CMK (cell line): ENCODE measurements around the gene KIRREL3.

Experiments
- DNase-seq: peaks from one replicate; pipeline ENCODE4 v3.0.0-alpha.2; 2010; ENCODE audit warnings: low read depth

KIRREL3 gene

DNA sequence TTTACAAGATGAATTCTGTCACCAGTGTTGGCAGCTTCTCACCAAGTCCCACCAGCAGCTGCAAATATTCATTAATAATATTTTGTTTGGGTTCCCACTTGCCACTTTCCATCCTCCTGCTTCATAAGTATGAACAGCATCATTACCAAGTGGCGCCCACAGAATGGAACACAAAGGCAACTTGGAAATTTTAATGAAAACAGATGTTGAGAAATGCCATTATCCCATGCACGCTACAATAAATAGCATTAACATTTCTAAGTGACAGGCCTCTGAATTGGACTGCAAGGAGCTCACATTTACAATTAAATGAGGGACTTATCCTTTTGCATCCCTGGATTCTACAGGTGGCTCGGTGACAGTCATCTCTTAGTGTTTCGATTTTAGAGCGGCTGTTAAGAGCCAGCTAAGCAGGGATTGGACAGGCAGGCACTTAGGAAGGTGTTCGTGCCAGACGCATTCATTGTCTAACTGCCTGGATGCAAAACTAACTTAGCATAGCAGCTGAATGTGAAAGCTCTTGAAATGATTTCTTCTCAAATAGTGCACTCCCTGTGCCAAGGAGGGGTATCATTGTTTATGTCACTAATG is 170.3 kb downstream of the KIRREL3 start:
- no peak for DNase-seq

DNA sequence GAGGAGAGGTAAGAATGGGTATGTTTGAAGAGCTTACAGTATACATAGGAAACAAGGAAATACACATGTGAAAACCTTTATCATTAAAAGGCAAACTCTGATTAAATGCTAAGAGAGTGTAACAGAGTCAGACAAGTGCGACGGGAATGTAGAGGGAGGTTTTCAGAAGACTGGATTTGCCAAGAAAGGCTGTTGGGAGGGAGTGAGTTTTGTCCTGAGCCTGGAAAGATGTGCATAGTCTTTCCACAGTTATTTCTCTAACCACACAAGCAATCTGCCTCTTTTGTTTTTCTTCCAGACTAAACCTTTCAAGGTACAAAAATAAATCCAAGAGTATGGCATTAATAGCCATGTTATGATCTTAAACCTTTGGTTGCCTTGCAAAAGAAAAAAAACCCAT is 170.9 kb downstream of the KIRREL3 start:
- no peak for DNase-seq

DNA sequence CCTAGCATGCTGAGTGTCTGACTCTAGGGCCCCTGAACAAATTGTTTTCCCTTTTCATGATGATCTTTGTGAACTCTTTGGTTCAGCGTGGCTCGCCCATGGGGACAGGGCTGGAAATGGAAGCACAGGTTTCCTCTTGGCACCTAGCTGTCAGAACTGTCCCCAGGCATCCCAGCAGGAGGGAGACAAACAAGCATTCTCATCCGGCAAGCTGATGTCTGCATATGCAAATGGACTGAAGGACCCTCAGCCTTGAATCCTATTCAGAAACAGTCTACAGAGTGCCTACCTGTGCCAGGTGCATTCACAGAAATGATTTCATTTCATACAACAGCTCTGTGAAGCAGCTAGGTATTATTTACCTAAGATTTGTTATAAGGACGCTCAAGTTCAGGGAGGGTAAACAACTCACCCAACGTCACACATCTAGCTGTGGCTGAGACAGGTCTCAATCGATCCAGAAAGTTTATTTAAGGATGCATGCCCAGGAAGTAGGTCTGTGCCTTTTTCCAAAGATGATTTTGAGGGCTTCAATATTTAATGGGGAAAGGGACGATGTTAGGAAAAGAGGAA is 176.4 kb downstream of the KIRREL3 start:
- no peak for DNase-seq

DNA sequence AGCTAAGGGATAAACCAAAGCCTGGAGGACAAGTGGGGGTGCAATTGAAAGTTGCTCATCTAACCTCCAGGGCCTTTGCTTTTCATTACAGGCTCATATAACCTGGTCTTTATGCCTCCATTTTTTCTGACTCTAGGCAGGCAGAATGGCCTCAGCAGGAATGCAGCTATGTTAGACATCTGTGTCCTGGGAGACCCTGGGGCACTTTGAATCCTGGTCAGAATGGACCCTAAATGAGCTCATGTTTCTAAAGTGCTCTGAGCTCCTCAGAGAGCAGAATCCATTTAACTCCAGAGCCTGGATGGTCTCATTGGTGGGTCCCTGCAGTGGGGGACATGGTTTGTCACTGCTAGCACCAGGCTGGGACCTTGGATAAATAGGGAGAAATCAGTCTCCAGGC is 177.3 kb downstream of the KIRREL3 start:
- no peak for DNase-seq

DNA sequence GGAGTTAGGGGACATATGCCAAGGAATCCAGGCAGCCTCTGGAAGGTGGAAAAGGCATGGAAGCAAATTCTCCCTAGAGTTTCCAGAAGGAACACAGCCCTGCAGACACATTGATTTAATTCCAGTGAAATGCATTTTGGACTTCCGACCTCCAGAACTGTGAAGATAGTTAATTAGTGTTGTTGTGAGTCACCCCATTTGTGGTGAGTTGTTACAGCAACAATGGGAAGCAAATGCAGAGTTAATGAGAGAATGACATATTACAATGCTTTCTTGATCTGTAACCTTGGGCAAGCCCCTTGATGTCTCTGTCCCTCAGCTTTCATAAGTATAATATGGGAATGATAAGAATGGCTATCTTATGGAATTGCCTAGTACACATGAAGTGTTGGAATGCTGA is 178.7 kb downstream of the KIRREL3 start:
- no peak for DNase-seq

DNA sequence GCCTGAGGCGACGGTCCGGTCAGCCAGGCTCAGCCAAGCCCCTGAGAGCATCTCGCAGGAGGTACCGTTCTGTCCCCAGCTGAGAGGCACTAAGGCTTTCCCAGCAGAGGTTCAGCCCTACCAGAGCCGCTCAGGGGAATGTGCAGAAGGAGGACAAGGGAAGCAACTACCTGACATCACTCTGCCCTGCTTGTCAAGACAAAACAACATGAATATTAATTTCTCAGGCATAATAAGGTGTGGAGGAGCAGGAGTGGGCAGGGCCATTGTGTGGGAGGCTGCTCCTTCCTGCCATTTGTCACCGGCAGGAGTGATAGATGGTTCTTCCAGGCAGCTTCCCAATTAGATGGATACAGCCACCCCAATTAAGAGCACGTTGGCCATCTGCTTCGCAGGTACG is 181.4 kb downstream of the KIRREL3 start:
- no peak for DNase-seq

DNA sequence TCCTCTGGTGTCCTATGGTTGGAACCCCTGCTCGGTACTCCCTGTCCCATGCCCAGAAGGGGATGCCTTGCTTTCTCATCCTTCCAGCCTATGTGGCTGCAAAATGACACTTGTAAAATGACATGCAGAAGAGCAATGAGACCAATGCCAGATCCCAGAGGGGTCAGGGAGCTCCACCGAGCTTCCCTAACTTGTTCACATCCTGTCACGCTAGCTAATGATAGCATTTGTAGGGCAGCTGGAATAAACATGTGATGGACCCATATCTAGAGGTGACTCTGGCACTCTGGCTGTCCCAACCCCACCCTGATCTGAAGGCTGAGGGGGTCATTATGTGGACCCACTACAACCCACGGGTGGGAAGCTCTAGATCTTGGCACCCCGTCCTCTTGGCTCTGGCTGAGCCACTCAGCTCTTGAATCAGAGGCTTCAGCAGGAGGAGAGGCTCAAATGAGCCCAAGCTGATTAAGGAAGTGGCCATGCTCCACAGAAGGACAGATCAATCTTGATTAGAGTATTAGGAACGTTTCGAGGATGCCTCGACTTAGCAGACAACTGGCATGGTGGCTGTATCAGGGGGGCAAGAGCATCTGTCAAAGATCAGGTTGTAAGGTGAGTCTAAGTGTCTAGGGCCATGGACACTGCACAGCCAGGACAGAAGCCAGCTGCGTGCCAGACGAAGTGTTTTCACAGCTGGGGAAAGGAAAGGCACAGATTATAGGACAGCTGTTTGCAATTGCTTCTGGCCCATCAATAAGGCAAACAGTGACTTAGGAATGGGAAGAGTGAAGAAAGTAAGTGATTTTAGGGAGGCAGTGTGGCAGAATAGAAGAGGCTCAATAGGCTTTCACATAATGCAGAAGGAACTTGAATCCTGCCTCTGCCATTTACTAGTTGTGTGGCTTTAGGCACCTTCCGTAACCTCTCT is 182.8 kb downstream of the KIRREL3 start:
- DNase-seq, result no peak

DNA sequence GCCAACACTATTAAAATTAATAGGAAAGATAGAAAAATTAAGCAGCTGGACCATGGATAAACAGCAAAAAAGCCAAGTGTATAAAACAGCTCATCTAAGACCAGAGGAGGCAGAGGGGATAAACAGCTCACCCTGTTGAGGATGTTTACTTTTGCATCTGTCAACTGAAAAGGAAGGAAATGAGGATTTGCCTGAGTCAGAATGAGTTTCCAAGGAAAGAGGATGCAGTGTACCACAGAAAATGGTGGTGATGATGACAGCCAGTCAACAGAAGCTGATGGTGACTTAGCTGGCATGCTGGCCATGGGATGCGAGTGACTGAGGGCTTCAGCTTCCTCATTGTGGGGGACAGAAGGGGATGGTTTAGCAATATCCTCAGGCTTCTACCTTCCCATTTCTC is 183.5 kb downstream of the KIRREL3 start:
- no peak for DNase-seq

DNA sequence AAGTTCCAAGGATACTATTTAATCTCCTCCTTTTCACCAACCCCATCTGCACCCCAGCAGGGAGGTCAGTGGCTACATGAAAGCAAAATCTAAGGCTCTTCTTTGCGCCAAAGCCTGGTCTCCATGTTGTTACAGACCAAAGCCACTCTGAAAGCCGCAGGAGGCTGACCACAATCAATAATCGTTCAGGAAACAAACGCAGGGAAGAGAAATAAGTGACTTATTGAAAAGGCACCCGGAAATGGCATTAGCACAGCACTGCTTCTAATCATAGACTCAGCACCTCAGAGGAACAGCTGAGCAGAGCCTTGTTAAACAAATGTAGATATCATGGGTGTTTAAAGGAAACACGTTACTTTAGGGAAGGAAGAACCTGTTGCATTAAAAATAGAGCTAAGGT is 183.9 kb downstream of the KIRREL3 start:
- no peak for DNase-seq

DNA sequence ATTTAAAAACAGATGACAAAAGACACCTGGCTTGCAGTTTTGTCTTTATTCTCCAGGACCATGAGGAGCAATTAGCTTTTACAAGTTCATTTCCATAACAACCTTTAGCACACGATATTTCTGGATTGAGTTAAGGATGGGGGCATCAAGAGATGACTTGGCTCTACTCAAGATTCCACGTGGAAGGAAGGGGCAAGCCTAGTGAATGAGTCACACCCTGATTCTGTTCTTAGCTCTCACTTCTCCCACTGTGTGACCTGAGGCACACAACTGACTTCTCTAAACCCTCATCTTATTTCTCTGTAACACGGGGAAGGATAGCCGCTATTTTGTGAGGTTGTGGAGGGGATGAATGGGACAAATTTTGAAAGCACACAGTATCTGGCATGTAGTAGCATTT is 185.5 kb downstream of the KIRREL3 start:
- no peak for DNase-seq

DNA sequence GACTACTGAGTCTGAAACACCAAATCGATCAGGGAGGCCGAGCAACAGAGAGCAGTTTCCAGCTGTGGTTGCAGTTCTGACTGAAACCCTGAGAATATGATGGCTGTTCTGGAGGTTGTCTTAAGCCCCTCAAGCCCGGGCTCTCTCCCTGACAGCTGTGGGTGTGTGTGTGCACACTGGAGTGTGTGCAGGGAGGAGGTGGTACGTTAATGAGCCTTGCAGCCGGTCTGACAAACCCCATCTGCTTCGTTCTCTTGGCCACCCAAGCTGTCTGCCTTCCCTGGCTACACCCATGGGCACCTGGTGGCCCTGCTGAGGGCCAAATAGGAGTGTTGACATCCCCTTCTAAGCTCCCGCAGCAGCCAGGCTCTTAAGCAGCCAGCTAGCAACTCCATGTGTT is 189.8 kb downstream of the KIRREL3 start:
- DNase-seq, result no peak

DNA sequence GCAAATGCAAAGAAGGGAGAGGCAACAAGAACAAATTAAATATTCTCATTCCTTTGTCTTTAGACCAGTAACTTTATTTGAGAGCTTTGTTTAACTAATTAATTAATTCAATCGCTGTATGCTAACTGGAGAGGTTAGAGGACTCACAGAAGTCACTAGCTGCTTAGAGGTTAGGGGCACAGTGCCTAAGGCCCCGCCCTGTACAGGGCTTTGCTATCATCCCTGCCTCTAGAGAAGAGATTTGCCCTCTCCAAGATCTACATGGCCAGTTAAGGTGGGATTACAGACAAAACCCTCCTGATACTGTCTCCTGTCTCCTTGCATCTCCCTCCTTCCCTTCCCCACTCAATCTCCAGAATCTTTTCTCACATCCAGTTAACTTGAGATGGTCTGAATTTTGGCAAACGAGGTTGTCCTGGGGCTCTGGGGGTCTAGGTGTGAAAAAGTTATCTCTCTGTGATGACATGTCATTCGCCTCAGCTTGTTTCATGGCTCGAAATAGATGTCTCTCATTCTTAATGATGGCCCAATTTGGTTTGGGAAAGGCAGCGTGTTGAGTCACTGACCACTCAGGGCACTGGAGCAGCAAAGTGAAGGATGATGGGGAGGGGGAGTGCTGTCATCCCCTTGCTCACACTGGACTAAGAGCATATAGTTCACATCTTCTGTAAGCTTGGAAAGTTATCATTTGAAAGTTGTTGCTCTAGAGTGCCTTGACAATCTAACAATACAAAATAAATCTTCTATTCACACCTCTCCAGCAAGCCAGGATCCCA is 190.9 kb downstream of the KIRREL3 start:
- DNase-seq, result no peak

DNA sequence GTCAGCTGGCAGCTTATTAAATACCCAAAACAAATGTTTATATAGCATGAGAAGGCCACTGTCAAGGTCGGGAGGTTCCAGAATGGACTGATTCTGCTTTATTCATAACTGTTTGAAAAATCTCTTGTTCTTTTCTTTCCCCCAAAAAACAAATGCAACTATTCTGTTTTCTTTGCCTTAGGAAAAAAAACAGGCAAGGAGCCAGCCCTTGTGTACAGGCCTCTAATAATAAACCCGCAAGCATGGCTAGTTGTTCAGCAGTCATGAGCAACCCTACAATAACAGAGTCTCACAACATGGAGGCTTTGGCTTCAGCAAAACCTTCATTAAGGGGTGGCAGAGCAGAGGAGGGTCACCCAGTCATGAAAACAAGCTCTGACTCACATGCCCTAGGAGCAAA is 191.7 kb downstream of the KIRREL3 start:
- no peak for DNase-seq

DNA sequence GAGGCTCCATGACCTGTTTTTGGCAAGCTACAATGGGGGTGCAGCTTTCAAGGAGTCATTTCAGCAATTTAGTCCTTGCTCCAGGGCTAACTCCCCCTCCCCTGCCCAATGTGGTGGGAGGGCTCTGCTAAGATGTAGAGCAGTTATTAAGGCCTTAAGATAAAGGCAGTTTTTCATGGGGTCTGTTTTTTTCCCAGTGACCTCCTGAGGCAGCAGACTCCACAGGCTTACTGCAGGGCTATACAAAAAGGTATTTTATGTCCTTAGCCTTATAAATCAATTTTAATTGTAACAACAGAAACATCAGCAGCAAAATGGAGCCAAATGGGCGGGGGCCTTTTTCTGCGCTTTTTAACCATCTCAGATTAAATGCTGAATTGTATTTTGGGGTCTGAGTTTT is 192.3 kb downstream of the KIRREL3 start:
- no peak for DNase-seq

DNA sequence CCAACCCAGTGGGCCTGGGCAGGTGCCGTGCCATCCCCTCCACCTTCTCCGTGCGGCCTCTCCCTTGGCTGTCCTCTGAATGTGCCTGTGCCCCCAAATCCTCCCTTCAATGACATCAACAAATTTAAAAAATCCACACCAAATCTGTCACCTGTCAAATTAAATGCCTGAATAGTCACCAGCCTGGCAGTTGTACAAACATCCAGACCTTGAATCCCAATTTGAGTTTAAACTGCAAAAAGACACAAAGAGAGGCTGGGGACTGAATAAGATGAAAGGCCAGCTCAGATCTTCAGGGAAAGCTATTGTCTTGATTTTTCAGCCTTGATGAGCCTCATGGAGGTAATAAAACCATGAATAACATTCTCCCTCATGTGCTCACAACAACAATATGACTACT is 194.7 kb downstream of the KIRREL3 start:
- DNase-seq, result no peak

DNA sequence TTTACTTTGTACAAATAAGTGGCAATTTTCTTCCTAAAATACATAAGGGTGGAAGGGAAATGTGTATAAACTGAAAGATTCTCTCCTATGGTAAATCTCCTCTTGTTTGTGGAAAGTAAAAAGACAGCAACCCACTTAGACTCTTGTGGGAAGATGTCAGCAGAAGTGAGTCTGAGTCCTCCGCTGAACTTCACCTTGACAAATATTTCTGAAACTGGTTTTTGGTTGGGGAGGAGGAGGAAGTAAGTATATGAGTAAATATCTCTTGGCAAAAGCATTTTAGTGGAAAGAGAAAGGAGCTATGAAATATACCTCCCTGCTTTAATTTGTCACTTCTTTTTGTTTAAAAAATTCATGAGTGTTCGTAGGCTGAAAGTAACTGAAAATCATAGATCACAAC is 196.2 kb downstream of the KIRREL3 start:
- DNase-seq, result no peak

DNA sequence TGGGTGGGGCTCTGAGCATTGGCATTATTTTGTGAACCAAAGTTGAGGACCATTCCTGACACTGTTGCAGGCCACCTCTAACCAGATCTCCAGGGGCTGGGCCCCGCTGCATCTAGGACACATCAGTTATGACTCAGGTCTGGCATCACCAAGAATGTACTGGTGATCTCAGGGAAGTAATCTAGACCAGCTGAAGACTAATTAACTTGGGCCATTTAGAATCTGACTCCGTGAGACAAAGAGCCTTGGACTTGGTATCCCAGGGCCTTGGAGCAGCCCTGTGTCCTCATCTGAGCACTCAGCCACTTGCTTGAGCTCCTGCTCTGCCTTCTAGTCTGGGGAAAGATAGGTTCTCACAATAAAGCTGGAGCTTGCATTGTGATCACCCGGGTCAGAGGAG is 200.6 kb downstream of the KIRREL3 start:
- no peak for DNase-seq

DNA sequence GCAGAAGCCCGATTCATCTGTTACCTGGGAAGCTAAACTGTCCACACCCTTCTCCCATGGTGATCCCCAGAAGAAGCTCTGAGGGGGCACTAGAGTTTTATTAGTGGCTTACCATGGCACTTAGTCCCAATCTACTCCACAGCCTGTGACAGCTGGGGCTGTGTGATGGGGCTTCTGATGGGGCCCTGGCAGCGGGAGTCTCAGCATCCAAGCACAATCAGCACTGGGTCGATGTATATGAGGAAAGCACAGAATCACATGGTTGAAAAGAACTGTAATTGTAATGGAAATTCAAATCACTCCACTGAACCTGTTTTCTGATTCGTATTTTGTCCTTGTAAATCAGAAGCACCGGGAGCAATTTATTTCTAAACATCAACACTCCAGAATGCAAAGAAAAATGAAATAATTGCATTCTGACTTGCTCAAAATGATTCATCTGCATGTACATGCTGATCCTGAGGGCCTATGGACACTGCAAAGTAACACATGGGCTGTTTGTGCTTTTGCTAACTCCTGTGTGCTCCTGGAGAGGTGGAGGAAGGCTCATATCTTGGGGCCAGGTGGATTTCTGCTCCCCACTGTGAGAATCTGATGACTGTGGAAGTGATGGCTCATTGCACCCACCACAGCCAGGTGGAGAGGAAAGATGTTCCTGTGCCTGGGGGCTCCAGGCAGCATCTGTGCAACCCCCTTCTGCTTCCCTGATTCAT is 203.0 kb downstream of the KIRREL3 start:
- no peak for DNase-seq

DNA sequence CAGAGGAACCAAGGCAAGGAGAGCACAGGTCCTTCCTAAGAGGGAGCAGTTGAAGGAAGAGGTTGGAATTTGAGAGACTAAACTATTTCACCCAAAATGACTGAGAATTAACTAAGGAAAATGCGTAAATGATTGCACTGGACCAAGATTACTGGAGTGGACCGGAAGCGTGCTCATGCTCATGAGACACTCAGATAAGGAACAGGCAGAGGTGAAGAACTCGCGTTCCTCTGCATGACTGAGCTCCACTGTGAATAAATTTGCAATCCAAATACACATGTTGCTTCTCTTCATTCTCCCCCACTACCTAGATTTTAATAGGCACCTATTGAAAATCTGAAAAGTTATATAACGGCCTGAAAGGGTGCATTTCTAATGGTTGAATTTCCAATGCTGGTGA is 207.0 kb downstream of the KIRREL3 start:
- DNase-seq, result no peak

DNA sequence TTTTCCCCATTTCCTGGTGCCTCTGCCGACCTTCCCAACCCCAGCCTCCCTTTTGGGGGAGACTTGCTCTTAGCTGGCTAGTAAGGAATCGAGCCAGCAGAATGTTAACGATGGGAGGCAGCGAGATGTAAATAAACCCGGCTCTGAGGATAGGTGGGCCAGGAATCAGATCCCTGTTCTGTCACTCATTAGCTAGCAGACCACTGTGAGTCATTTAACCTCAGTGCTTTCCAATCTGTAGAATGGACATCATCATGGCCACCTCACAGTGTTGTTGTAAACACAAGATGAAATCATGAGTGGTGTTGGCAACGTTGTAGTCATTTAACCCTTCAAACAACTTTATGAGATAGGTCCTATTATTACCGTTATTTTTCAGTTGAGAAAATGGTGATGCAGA is 208.6 kb downstream of the KIRREL3 start:
- DNase-seq, result no peak

DNA sequence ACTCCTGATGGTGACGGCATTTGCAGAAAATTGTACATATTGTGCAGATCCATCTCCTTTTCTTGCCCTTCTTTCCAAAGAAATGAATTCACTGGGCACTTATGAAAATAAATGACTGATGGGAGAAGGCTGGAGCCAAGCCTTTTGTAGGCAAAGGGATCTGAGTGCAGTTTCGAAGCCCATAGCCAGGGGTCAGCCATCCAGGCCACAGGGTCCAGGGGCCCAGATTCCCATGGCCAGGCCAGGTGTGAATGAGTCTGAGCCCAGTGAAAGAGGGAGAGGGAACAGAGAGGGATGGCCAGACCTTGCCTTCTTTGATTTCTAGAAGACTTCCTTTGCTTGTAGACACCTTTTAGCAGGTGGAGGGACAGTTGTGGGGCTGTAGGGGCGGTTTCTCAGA is 209.1 kb downstream of the KIRREL3 start:
- no peak for DNase-seq

DNA sequence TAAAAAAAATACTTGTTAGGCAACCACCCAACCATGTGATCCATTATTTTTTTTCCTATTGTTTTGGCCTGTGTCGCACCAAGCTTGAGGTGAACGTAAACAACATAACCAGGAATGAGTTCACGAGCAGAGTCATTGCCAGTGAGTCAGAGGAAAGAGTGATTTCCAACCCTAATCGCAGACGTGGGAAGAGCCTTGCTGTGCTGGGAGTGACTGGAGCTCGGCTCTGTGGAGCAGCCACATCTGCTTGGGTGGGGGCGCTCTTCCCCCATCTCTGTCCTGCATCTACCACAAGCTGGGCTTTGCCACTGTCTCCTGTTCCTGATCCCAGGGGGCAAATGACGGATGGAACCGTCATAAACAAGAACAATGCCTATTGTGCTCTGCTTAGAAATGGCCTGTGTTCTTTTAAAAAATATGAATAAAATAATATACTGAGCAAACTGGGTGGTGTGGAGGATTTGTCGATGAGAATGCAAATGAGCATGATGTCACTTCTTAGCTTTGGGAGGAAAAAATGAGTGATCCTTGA is 210.0 kb downstream of the KIRREL3 start:
- no peak for DNase-seq
